GM19238 (cell line): ENCODE measurements around the gene ASB16.

Source experiments
- DNase-seq: peaks from one replicate; pipeline ENCODE4 v3.0.0; 2011; ENCODE audit warnings: low spot score; ENCODE audit not compliant: insufficient read length

The ASB16 gene

DNA sequence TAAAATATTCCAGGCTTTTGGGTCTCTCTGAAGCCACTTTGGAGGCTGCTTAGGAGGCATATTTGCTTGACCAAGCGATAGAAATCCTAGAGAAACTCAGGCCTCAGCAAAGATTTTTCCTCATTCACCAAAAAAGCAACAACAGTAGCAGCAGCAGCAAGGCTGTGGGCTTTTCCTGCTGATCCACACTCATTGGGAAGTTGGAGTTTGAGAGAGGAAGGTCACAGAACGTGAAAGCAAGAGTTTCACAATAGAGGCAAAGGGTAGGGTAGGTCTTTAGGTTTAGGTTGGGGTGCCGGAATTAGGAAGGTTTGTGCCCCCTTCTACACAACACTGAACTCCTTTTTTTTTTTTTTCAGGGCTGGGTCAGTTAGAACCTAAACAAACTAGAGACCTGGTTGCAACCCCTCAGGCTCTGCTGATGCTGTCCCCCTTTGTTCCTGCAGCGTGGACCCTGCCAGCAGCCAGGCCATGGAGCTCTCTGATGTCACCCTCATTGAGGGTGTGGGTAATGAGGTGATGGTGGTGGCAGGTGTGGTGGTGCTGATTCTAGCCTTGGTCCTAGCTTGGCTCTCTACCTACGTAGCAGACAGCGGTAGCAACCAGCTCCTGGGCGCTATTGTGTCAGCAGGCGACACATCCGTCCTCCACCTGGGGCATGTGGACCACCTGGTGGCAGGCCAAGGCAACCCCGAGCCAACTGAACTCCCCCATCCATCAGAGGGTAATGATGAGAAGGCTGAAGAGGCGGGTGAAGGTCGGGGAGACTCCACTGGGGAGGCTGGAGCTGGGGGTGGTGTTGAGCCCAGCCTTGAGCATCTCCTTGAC lies 18.3 kb downstream of the ASB16 start:
- DNase-seq = no peak

DNA sequence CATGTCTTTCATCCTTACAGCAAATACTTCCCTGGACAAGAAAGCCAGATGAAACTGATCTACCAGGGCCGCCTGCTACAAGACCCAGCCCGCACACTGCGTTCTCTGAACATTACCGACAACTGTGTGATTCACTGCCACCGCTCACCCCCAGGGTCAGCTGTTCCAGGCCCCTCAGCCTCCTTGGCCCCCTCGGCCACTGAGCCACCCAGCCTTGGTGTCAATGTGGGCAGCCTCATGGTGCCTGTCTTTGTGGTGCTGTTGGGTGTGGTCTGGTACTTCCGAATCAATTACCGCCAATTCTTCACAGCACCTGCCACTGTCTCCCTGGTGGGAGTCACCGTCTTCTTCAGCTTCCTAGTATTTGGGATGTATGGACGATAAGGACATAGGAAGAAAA lies 20.0 kb downstream of the ASB16 start:
- DNase-seq = no peak

DNA sequence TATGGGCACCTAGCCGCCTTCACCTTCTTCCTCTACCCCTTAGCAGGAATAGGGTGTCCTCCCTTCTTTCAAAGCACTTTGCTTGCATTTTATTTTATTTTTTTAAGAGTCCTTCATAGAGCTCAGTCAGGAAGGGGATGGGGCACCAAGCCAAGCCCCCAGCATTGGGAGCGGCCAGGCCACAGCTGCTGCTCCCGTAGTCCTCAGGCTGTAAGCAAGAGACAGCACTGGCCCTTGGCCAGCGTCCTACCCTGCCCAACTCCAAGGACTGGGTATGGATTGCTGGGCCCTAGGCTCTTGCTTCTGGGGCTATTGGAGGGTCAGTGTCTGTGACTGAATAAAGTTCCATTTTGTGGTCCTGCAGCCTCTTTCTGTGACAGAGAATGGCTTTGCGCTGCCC lies 20.9 kb downstream of the ASB16 start:
- DNase-seq = no peak

DNA sequence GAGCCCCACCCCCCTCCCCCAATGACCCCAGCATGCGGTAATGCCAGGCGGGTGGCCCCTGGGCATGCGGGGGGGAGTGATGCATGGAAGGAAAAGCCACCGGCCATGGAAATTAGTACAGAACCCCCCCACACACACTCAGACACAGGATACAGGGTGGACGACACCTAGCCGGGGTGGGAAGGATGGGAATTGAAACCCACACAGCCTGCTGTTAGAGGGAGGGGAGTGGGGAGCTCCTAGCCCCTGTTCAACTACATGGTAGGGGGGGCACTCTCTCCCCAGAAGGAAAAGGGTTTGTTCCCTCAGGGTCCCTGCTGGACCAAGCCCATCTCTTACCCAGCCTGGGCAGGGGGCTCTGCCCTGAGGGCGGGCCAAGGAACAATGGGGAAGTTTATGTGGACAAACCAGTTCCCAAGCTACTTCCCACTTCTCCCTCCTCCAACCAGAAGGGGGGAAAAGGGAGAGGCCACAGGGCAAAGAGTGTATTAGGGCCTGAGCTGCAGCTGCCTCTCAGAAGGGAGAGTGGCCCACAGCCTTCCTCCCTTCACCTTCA lies 21.5 kb downstream of the ASB16 start:
- no peak for DNase-seq

DNA sequence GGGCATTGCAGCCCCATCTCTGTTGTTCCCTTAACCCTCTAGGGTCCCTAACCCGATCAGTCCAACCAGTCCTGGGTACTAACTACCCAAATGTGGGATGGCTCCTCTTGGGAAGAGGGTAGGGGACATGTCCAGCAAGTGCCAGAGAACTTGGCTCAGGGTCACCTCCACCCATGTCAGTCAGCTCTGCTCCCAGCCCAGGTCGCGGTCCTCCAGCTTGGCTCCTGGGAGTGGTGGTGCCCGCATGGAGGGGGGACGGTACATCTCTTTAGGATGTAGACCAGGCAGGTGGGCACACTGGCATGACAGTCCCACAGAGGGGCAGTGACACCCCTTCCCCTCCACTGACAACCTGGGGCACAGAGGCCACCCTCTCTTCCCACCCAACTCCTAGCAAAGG lies 22.2 kb downstream of the ASB16 start:
- no peak for DNase-seq

DNA sequence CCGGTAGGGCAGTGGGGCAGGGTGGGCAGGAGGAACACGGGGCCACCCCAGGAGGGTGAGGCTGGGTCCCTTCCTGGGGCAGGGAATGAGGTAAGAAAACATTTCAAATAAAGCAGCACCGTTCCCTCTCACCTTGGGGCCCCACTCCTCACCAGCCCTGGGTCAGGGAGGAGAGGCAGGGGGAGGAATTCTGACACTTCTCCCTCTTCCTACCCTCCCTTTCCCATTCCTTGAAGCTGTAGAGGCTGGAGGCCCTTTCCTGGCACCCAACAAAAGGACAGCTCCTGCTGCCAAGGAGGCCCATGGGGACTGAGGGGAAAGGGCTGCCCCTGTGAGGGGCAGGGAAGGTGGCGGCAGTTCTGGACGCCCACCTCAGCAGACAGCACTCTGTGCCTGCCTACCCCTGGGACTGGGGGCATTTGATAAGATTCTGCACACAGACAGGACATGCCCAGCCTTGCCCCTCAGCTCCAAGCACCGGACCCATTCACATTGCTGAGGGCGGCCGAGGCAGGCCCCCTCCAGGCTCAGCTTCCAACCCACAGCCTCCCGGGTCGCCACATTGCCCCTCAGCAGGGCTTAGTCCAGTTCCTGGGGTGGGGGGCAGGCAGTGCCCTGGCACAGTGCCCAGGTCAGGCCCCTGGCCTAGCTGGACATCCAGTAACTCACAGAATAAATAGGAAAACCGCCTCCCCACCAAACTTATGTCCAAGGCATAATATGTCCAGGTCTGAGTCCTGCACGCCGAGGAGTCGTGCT lies 23.0 kb downstream of the ASB16 start:
- no peak for DNase-seq

DNA sequence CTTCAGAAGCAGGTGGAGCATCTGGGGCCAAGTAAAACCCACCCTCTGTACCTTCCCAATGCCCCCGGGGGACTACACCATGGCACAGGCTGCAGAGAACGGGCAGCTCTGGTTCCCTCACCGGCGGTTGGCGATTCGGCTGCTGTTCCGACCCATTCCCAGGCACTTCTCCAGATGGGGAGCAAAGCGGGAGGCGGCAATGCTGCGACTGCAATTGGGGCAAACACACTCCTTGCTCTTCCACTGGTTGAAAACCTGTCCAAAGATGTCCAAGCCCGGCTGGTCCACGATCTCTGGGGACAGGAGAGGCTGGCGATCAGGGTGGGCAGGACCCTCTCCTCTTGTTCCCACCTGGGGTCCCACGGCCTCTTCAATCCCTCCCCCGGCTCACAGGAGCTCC lies 26.6 kb downstream of the ASB16 start:
- DNase-seq = no peak

DNA sequence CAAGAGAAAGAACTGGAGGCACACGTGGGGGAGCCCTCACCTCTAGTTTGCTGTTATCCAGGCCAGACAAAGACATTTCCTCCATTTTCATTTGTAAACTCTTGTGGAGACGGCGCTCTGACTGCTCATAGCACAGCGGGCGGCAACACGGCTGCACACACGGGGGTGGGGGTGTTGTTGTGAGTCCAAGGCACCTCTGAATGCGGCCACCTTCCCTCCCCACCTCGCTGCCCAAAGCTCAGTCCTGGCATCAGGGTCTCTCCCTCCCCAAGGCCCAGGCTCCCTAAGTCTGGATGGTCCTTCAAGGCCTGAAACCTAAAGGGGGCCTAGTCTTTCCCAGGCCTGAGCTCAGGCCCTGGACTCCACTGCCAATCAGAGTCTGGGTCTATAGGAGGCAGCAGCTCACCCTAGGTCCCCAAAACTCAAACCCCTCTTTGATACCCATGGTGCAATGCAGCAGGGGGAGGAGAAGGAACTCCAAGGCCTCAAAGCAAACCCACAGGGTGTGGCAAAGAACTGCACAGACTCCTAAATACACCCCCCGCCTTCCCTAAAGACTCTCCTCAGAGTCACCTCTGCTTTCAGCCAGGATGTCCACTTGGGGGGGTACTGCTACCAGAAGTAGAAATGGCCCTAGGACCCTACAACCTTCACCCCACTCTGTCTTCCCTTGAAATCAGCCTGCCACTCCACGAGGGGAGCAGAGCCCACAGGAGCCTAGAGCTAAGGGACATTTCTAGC lies 27.6 kb downstream of the ASB16 start:
- peak; percentile 67 for DNase-seq

DNA sequence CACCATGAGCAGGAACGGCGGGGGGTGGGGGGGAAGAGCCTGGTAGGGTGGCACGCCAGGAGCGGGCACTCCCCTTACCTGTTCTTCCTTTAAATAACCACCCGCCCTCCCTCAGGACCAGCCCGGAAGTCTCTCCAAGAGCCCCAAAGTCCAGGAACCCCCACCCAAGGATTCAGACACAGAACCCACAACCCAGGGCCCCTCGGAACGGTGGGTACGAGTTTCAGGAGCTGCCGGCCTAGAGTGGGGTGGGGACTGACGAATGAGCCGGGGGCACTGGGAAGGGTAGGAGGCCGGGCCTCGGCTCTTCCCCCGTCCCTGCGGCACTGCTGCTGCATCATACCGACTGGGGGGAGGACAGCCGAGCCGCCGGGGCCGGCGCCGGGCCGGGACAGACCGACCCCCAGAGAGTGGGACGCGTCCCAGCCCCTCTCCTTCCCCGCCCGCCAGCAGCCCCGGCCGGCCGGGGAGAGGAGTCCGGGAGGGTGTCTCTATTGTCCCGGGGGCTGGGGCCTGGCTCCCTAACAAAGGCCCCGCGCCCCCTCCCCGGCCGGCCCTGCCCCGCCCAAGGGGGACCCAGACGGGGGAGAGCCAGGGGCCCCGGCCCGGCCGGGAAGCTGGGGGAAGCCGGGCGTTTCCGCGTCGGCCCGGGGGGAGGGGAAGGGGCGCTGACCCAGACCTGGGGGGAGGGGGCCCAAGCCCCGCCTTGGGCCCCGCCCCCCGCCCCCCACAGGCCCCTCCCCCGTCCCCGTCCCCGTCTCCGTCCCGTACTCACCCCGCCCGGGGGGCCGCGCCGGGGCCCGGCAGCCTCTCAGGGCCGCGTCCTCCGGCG lies 28.4 kb downstream of the ASB16 start:
- peak; percentile 88 for DNase-seq

DNA sequence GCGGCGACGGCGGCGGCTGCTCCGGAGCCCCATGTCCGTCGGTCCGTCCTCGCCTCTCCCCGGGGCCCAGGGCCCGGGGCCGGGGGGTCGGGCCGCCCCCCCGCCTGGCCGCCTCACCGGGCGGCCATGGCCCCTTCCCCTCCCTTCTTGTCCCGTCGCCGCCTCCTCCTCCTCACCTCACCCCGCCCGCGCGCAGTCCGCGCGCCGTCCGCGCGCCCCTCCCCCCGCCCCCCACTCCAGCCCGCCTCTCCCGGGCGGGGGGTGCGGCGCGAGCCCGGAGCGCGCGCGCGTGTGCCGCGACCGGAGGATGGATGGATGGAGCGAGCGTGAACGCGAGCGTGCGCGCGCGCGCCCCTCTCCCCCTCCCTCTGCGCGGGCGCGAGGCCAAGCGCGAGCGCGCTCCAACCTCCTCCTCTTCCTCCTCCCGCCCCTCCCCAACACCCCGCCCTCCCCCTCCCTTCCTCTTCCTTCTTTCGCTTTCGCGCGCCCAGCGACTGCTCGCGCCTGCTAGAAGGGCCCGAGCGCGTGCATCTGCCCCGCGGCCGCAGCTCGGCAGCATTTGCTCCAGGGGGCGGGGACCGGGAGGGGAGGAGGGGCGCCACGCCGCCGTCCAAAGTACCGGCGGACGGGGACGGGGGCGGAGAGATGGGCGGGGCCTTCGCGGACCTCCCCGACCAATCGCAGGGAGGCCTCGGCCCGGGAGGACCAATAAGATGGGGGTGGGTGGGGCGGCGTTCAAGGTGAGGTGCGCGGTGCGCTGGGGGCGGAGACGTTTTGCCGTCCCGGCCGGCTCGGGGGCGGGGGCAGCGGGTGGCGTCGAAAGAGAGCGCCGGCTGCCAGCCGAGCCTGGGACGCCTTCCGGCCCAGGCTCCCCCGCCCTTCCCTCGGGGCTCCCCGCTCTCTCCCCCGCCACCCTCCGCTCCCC lies 29.3 kb downstream of the ASB16 start, which contains the start of gene ATXN7L3:
Gene ATXN7L3, minus strand, starts transcription at position 332 of the 925 bp plus-strand sequence. CDS start 1,814 bp downstream, outside the sequence.
- peak; percentile 98 for DNase-seq

DNA sequence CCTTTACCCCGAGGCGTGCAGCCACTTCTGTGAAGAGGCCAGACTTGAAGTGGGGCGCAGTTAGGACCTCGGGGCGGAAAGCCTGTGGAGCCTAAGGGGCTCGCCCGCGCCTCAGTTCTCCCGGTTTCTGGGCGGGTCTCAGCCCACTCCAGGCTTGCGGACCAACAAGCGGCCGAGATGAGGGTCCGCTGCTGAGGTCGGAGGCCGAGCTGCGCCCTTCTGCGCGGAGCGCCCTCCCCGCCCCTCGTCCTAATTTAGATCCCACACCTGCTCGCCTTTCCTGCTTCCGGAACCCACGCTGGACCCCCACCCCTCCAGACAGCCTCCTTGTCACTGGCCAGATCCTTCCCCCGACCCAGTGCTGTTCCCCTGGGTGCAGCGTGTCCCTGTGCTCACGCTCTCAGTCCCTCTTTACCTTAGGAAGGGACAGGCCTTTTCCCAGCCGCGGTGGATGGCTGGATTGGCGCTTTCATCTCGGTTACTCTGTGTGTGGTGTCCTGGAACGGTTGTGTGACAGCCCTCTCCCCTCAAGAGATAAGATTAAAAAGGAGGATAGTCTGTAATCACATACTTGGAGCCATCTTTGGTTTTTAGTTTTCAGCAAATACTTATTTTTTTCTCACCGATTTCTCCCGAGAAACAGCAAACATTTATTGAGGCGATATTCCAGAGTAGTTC lies 30.1 kb downstream of the ASB16 start:
- no peak for DNase-seq

DNA sequence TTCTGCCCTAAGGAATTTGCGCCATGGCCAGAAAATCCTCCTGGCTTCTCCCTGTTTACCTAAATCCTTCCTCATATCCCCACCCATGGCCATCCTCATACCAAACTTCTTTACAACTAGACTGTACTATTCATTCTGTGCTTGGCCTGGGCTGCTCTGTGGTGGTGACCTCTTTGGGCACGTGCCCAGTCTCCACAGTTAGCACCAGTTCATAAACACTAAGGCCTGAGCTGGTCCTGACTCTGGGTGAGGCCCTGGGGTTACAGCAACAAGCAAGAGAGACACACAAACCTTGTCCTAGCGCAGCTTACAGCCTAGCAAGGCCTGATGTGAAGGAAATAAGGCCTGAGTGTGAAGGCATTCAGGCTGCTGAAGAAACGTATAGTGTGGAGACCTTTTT lies 32.3 kb downstream of the ASB16 start:
- no peak for DNase-seq

DNA sequence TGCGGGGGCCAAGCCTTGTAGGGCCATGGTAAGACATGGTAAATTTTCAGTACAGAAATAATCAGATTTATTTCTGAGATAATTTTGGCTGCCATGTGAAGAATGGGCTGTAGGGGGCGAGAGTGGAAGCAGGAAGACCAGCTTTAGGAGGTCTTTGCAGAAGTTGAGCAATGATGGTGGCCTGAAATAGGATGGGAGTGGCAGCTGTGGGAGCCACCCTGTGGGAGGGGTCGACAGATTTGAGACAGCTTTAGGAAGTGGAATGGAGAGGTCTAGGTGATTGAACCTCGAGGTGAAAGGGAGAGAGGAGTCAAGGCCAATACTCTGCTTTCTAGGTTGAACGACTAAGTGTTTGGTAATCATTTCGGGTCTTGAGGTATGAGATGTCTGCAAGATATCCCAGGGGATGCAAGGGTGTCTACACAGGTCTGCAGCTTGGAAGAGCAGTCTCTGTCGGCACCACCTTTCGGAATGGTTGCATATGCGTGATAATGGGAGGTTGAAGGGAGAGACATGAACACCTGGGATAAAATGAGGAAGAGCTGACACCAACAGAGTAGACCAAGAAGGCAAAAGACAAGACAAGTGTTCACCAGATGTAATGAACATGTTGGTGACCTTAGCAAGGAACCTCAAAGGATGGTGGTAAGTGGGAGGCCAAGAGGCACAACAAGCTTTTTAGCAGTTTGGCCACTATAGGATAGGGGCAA lies 33.4 kb downstream of the ASB16 start:
- DNase-seq = peak; percentile 51

DNA sequence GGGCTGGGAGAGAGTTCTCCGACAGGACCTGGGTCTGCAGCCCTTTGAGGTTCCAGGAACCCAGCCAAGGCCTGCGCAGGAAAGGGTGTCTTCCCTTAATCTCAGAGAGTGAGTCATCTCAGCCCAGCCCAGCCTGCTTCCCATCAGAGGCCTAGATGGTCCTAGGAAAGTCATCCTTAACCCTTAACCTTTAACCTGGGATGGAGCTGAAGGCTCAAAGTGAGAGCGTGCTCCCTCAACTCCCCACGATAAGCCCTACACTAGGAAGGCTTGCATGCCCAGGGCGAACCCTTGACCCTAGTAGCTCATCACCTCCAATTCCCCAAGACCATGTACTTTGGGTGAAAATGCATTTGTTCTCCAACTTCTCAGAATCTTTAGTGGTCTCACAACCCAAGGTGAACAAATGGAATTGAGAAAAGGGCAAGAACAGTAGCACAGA lies 34.0 kb downstream of the ASB16 start:
- DNase-seq = no peak

DNA sequence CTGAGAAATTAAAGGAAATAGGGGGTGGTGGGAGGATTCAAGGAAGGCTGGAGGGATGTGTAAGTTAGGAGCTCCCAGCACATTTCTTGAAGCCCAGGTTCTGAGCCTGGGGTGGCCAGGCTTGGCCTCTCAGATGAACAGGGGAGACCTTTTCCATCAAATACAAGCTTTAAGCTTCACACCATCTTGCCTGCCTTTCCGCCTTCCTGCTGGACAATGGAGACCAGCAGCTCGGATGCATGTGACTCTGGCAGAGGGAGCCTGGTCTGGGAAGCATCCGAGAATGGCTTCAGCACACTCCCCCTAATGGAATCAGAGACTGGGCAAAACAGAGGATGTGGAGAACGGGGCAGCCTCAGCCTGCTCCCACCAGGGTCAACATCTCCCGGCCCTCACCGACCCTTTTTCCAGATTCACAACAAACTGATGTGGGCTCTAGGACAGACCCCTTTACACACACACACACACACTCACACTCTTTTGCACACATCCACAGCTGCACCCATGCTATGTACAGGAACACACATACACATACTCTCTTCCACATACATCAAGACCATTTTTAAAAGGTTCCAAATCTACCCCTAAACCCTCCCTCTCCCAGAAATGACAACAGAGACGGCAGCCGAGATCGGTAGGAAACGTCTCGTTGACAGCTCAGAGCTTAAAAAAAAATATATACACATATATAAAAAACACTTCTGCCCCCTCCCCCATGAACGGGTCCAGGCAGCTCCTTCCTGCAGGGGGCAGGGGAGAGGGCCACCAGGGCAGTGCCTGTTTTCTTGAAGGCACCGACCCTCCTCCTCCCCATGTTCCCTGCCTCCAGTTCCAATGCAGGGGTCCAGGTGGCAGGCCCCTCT lies 35.7 kb downstream of the ASB16 start:
- DNase-seq = no peak

DNA sequence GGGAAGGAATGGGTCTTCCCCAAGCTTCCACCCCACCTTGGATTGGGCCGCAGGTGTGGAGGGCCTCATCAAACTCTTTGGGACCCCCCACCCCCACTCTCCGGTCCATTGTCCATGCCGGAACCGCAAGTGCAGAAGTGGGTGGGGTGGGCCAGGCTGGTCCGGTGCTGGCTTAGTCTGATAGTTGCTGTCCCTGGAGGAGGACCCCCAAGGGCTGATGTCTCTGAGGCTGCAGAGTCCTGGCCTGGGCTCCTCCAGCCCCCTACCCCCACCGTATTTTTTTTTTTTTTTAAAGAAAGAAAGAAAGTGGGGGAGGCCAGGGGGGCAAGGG lies 36.3 kb downstream of the ASB16 start:
- no peak for DNase-seq

DNA sequence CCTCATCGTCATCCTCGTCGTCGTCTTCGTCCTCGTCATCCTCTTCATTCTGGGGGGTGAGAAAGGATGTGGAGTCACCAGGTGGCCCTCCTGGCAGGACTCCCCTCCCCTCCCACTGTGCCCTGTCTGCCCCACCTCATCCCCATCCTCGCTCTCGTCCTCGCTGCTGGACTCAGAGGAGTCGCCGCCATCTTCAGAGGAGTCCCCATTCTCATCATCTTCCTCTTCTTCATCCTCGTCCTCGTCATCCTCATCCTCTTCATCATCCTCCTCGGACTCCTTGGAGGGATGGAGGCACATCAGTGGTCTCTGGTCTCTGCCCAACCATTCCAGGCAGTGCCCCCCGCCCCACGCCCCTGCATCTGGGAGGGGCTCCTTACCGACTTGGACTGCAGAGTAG lies 36.8 kb downstream of the ASB16 start:
- DNase-seq = no peak

DNA sequence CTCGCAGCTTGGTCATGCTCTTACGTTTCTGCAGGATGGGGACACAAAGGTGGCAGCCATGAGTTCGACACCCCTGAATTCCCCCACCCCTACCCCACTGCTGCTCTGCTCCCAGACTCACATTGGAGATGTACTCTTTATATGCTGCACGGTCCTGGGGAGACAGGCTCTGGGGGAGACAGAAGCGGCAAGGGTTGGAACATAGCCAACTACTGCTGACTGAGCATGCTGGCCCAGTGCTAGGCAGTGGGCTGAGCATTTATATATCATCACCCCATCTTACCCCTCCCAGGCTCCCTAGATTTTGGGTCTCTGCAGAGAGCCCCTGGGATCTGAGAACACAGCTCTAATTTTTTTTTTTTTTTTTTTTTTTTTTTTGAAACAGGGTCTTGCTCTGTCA lies 37.2 kb downstream of the ASB16 start:
- DNase-seq = no peak
